HepG2 (cell line): ENCODE results near the gene PTTG1. TPM values are rescaled to one million over a fixed set of nuclear protein-coding genes. Genes with fewer than 3 reads are reported as not detected.

Experiments used
- EZH2 ChIP-seq: conservative IDR thresholded peaks from 2 replicates; pipeline ENCODE4 v1.6.1; 2012; ENCODE audit warnings: mild to moderate bottlenecking, low read depth, low read length, moderate library complexity
- HOXA7 ChIP-seq: sonication (generic); formaldehyde crosslinking; IDR thresholded peaks from 2 replicates; pipeline ENCODE4 v1.8.1; 2022; ENCODE audit warnings: mild to moderate bottlenecking, missing genetic modification reagents, moderate library complexity
- IKZF5 ChIP-seq: IDR thresholded peaks from 2 replicates; pipeline ENCODE4 v1.6.1; 2018; ENCODE audit warnings: missing genetic modification reagents, mild to moderate bottlenecking, missing compliant biosample characterization
- KDM6A ChIP-seq: IDR thresholded peaks from 2 replicates; pipeline ENCODE4 v1.6.1; 2016; ENCODE audit warnings: low read depth
- KLF15 ChIP-seq: sonication (generic); formaldehyde crosslinking; IDR thresholded peaks from 2 replicates; pipeline ENCODE4 v1.8.1; 2023; ENCODE audit warnings: borderline replicate concordance, mild to moderate bottlenecking, inconsistent platforms, missing genetic modification reagents, mixed read lengths
- LBX2 ChIP-seq: sonication (generic); formaldehyde crosslinking; IDR thresholded peaks from 2 replicates; pipeline ENCODE4 v1.5.0; 2020; ENCODE audit warnings: missing genetic modification reagents, mild to moderate bottlenecking, borderline replicate concordance
- MIER2 ChIP-seq: IDR thresholded peaks from 2 replicates; pipeline ENCODE4 v1.6.1; 2016; ENCODE audit warnings: missing biosample characterization, missing genetic modification reagents
- NONO ChIP-seq, 2 experiments: fragments of 450-650 bp in 1 of 2; sonication (generic) in 1 of 2; formaldehyde crosslinking in 1 of 2; IDR thresholded peaks in 1 of 2; conservative IDR thresholded peaks in 1 of 2; 2 replicates each; pipeline versions ENCODE4 v1.6.1 to v1.8.0; 2017 to 2022; ENCODE audit warnings: mild to moderate bottlenecking in 1 of 2, missing genetic modification reagents in 1 of 2, moderate library complexity in 1 of 2
- PAWR ChIP-seq: sonication (generic); formaldehyde crosslinking; IDR thresholded peaks from 2 replicates; pipeline ENCODE4 v1.4.0; 2020; ENCODE audit warnings: missing genetic modification reagents, mild to moderate bottlenecking, borderline replicate concordance
- PLRG1 ChIP-seq: fragments of 450-650 bp; conservative IDR thresholded peaks from 2 replicates; pipeline ENCODE4 v1.6.1; 2016
- RARG ChIP-seq: sonication (generic); formaldehyde crosslinking; IDR thresholded peaks from 2 replicates; pipeline ENCODE4 v1.4.0; 2020; ENCODE audit warnings: low read depth, mild to moderate bottlenecking, missing genetic modification reagents
- SP1 ChIP-seq, 2 experiments: fragments of 450-650 bp in 1 of 2; sonication (generic) in 1 of 2; formaldehyde crosslinking in 1 of 2; IDR thresholded peaks; 2 replicates each; pipeline versions ENCODE4 v1.4.0 to v1.6.1; 2016 to 2020; ENCODE audit warnings: missing genetic modification reagents in 1 of 2
- SP2 ChIP-seq: sonication (generic); formaldehyde crosslinking; IDR thresholded peaks from 2 replicates; pipeline ENCODE4 v1.5.1; 2020; ENCODE audit warnings: mild to moderate bottlenecking, missing genetic modification reagents
- SPEN ChIP-seq: sonication (generic); formaldehyde crosslinking; IDR thresholded peaks from 2 replicates; pipeline ENCODE4 v1.5.1; 2020; ENCODE audit warnings: low read depth, mild to moderate bottlenecking, missing genetic modification reagents
- TBX2 ChIP-seq: sonication (generic); formaldehyde crosslinking; IDR thresholded peaks from 2 replicates; pipeline ENCODE4 v1.5.0; 2020; ENCODE audit warnings: missing genetic modification reagents, mild to moderate bottlenecking, borderline replicate concordance
- ZBTB34 ChIP-seq: sonication (generic); formaldehyde crosslinking; IDR thresholded peaks from 2 replicates; pipeline ENCODE4 v1.8.0; 2022; ENCODE audit warnings: mild to moderate bottlenecking, missing genetic modification reagents
- ZBTB37 ChIP-seq: sonication (generic); formaldehyde crosslinking; IDR thresholded peaks from 2 replicates; pipeline ENCODE4 v1.4.0; 2020; ENCODE audit warnings: mild to moderate bottlenecking, missing genetic modification reagents
- ZBTB7A ChIP-seq: sonication (generic); formaldehyde crosslinking; IDR thresholded peaks from 2 replicates; pipeline ENCODE4 v1.8.0; 2022; ENCODE audit warnings: mild to moderate bottlenecking, missing genetic modification reagents
- ZMAT3 ChIP-seq: sonication (generic); formaldehyde crosslinking; conservative IDR thresholded peaks from 2 replicates; pipeline ENCODE4 v1.7.0; 2021; ENCODE audit warnings: missing genetic modification reagents
- ZNF251 ChIP-seq: sonication (generic); formaldehyde crosslinking; IDR thresholded peaks from 2 replicates; pipeline ENCODE4 v1.9.0; 2021; ENCODE audit warnings: mild to moderate bottlenecking, missing genetic modification reagents
- ZNF276 ChIP-seq: sonication (generic); formaldehyde crosslinking; IDR thresholded peaks from 2 replicates; pipeline ENCODE4 v1.4.0; 2020; ENCODE audit warnings: mild to moderate bottlenecking, low read depth, missing genetic modification reagents
- ZNF367 ChIP-seq: sonication (generic); formaldehyde crosslinking; IDR thresholded peaks from 2 replicates; pipeline ENCODE4 v1.4.0; 2020; ENCODE audit warnings: missing genetic modification reagents, borderline replicate concordance
- ZSCAN21 ChIP-seq: sonication (generic); formaldehyde crosslinking; IDR thresholded peaks from 2 replicates; pipeline ENCODE4 v1.8.0; 2022; ENCODE audit warnings: mild to moderate bottlenecking, missing genetic modification reagents, moderate library complexity, borderline replicate concordance
- ZSCAN25 ChIP-seq: sonication (generic); formaldehyde crosslinking; IDR thresholded peaks from 2 replicates; pipeline ENCODE4 v1.8.0; 2022; ENCODE audit warnings: mild to moderate bottlenecking, missing genetic modification reagents
- polyA plus RNA-seq, 8 experiments: library from polyadenylated mRNA; depleted of rRNA in 3 of 8; stranded (reverse) in 7 of 8; unstranded in 1 of 8; fragments of >200 nt; fragmentation: Illumina TruSeq in 4 of 8; extraction: Trizol in 4 of 8; gene quantifications; 2 replicates each; pipeline versions ENCODE4 v1.2.1 to v1.2.3, GENCODE V29; 2011 to 2016; ENCODE audit warnings: low read depth in 4 of 8, missing spikeins in 1 of 8, mixed read lengths in 1 of 8; ENCODE audit not compliant: insufficient read depth in 1 of 8
- total RNA-seq, 5 experiments: library from RNA; depleted of rRNA; stranded (reverse); fragments of >200 nt; fragmentation: Illumina TruSeq; extraction: Trizol; gene quantifications; 2 replicates each; pipeline ENCODE4 v1.2.3, GENCODE V29; 2016; ENCODE audit warnings: low read depth in 1 of 5

PTTG1 gene
- total and polyA plus RNA-seq, 2 of the 13 experiments (the other 11 are each of a cell fraction or from before 2014, with no cell fraction given): 102 to 161 TPM

GRCh38 chr5:160475864-160476438, 54.3 kb downstream of the PTTG1 start (continued):
- TF ChIP-seq RARG (no peak), KLF15 (CRISPR knock-in tag) (no peak), ZMAT3 (no peak), EZH2 (no peak), ZBTB37 (CRISPR knock-in tag) (no peak), SP2 (CRISPR knock-in tag) (no peak), SP1 (IDR thresholded peaks at IDR 0.05) (no peak), SP1 (CRISPR knock-in tag; IDR thresholded peaks at IDR 0.05) (no peak), HOXA7 (CRISPR knock-in tag) (no peak), TBX2 (CRISPR knock-in tag) (peak; percentile 90), MIER2 (CRISPR knock-in tag) (no peak), SPEN (CRISPR knock-in tag) (peak; percentile 58; the same call in 1 of the 2 replicates), ZNF251 (CRISPR knock-in tag) (no peak), KDM6A (CRISPR knock-in tag) (peak; percentile 89), ZSCAN21 (CRISPR knock-in tag) (0 out of 2 replicates have a peak, but pooled peaks have one; percentile 41), ZNF367 (CRISPR knock-in tag) (no peak), ZBTB7A (CRISPR knock-in tag) (no peak), NONO (IDR thresholded peaks at IDR 0.05) (no peak), NONO (CRISPR knock-in tag; conservative IDR thresholded peaks at IDR 0.05) (peak; percentile 67; the same call in 1 of the 2 replicates), PLRG1 (no peak), LBX2 (CRISPR knock-in tag) (no peak), IKZF5 (CRISPR knock-in tag) (peak; percentile 94), PAWR (CRISPR knock-in tag) (no peak), ZBTB34 (CRISPR knock-in tag) (no peak), ZNF276 (CRISPR knock-in tag) (no peak), ZSCAN25 (CRISPR knock-in tag) (peak; percentile 54; the same call in 1 of the 2 replicates)
